DMS 273 (cell line): ENCODE measurements around the gene CKS1B.

Experiments used
- DNase-seq: peaks from one replicate; lab custom pipeline; 2025; ENCODE audit not compliant: unreplicated experiment; lab: John Stamatoyannopoulos, UW

The CKS1B gene

DNA sequence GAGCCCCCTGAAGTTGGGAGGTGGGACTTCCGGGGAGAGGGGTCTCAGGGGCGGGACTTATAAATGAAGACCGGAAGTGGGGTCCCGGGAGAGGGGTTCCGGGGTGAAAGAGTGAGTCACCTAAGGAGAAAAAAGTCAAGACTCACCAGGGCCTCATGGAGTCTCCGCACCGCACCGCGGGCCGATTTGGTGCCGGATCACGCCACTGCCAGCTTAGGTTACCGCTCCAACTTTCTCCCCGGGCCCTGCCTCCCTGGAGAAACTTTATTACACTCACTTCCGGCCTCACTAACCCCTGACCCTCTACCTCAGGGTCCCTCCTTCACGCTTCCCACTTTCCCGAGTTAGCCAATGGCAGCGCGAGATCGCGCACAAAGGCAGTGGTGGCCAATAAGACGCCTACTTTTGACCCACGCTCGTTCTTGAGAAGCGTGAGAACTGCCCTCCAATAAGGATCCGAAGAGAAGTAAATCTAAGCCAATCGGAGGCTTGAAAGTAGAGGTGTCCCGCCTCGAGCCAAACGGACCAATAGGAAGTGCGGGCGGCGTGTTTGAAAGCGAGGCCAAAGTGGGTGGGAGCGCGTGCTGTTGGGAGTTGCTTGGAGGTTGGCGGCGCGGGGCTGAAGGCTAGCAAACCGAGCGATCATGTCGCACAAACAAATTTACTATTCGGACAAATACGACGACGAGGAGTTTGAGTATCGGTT lies at the start of gene CKS1B:
Gene CKS1B, plus strand, starts transcription at position 580 of the 706 bp plus-strand sequence. Its CDS starts 65 bp downstream, at position 645.
- DNase-seq = peak; percentile 100

GRCh38 chr1:154925335-154926170 lies 48.9 kb upstream of the CKS1B start:
- no peak for DNase-seq

DNA sequence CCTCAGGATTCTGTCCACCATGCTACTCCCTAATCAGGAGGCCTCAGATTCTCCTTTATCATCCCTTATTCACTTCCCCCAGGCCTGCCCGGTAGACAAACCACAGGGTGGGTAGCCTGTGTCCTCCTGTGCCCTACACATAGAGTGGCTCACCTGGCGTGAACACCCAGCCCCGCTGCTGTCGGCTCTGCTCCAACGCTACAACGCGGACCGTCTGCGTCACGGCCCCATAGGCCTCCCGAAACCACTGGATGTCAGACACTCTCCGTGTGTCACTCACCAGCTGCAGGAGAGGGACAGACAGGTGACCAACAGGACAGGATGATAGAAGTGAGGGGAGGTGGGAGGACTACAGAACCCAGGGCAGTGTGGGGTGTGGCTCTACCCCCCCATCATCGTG lies 48.3 kb upstream of the CKS1B start:
- DNase-seq = no peak

DNA sequence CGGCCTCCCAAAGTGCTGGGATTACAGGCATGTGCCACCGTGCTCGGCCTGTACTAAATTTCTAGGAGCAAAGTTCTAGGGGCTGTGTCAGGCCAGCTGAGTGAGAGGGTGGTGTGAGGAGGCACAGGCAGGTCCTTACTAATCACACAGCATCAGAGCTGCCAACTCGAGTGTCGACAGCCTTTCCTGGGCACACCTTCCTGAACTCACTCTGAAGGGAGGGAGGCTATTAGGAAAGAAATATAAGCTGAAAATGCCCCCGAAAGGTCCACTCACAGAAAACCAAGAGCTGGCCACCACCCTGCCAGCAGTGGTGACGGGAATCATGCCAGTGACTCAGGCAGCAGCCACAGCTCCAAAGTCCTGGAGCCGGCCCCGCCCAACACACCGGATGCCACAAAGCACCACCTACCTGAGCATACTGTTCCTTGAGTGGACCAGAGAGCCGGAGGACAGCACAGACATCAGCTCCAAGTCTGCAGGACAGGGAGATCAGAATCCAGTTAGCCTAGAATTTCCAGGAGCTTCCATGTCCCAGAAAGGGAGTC lies 42.5 kb upstream of the CKS1B start:
- no peak for DNase-seq

- no peak for DNase-seq
These were observed 40.0 kb upstream of the CKS1B start for GRCh38 chr1:154934358-154934948.

- DNase-seq = no peak
These were observed 38.5 kb upstream of the CKS1B start for GRCh38 chr1:154935749-154936554.

GRCh38 chr1:154936555-154937084 lies 37.9 kb upstream of the CKS1B start, which contains the start of gene PMVK:
Gene PMVK, minus strand, starts transcription at chr1:154936719. Its CDS starts 34 bp downstream, at chr1:154936685.
- peak; percentile 97 for DNase-seq

GRCh38 chr1:154937085-154937987 lies 37.1 kb upstream of the CKS1B start:
- DNase-seq = peak; percentile 96

DNA sequence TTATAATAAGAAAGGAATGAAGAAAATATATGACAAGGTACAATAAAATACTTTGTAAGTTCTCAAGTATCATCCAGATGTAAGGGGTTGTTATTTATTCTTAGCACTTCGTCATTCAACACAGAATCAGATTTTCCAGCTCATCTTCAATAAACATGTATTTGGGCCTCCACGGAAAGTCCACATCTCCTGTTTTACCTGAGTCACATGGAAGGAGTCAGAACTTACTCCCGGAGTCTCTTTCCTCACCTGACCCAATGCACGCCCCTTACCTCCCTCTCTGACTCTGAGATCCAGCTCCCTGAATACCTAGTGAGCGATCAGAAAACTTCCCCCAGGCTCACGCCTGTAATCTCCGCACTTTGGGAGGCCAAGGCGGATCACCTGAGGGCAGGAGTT lies 36.5 kb upstream of the CKS1B start:
- DNase-seq = no peak

- no peak for DNase-seq
These were observed 35.7 kb upstream of the CKS1B start for GRCh38 chr1:154938604-154939399.

DNA sequence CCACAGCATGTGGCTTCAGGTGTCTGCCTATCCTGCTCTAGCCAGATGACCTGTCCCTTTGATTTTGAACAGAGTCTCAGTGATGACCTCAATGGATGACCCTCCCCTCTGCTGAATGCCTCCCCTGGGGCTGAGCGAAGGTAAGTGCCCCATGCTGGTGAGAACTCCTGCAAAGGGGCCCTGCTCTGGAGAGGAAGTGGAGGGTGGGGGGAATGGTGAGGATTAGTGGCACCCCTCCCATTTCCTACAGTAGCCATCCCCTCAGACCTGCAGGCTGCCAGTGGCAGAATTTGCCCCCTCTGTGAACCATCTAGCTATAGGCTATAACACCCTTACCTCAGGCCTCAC lies 34.3 kb upstream of the CKS1B start:
- no peak for DNase-seq

GRCh38 chr1:154940651-154941194 lies 33.8 kb upstream of the CKS1B start:
- no peak for DNase-seq

- DNase-seq = peak; percentile 86
These were observed 33.0 kb upstream of the CKS1B start for GRCh38 chr1:154941333-154942013.

GRCh38 chr1:154943649-154944400 lies 30.7 kb upstream of the CKS1B start:
- DNase-seq = peak; percentile 72

- no peak for DNase-seq
These were observed 29.9 kb upstream of the CKS1B start for GRCh38 chr1:154944401-154945159.
